Spleen (tissue), 11 donors: Measurements from ENCODE around the gene ZNF438. TPM values are rescaled to one million over a fixed set of nuclear protein-coding genes. Genes with fewer than 3 reads are reported as not detected.

Experiments
- DNase-seq: peaks from one replicate; pipeline ENCODE4 v3.0.0-alpha.2; 2020
- H3K27ac ChIP-seq, 8 donors: fragments of 200-600 bp; sonication (generic) in 7 of 8; 1 replicate in 4 of 8; 2 replicates in 4 of 8; pipeline versions ENCODE4 v1.5.0 to v1.8.0; 2016 to 2021; ENCODE audit warnings: inconsistent platforms in 4 of 8, mild to moderate bottlenecking in 4 of 8, moderate library complexity in 1 of 8
- H3K27me3 ChIP-seq, 7 donors: fragments of 200-600 bp; sonication (generic) in 6 of 7; replicated peaks in 1 of 7; 1 replicate in 4 of 7; 2 replicates in 3 of 7; pipeline versions ENCODE4 v1.5.0 to v1.8.0; 2016 to 2021; ENCODE audit warnings: inconsistent platforms in 3 of 7, mild to moderate bottlenecking in 1 of 7
- H3K36me3 ChIP-seq, 6 donors: fragments of 200-600 bp; sonication (generic) in 5 of 6; 1 replicate in 4 of 6; 2 replicates in 2 of 6; pipeline versions ENCODE4 v1.5.0 to v1.8.0; 2016 to 2021; ENCODE audit warnings: inconsistent platforms in 2 of 6
- H3K4me1 ChIP-seq, 6 donors: fragments of 200-600 bp; sonication (generic) in 5 of 6; 1 replicate in 3 of 6; 2 replicates in 3 of 6; pipeline versions ENCODE4 v1.5.0 to v1.8.0; 2016 to 2021; ENCODE audit warnings: inconsistent platforms in 3 of 6
- H3K4me3 ChIP-seq, 8 donors: fragments of 200-600 bp; sonication (generic) in 7 of 8; 1 replicate in 4 of 8; 2 replicates in 4 of 8; pipeline versions ENCODE4 v1.5.0 to v1.8.0; 2016 to 2021; ENCODE audit warnings: inconsistent platforms in 4 of 8, mild to moderate bottlenecking in 4 of 8, moderate library complexity in 2 of 8
- H3K9me3 ChIP-seq, 8 donors: fragments of 200-600 bp; sonication (generic) in 7 of 8; 1 replicate in 4 of 8; 2 replicates in 4 of 8; pipeline versions ENCODE4 v1.5.0 to v1.8.0; 2016 to 2021; ENCODE audit warnings: inconsistent platforms in 4 of 8
- POLR2A ChIP-seq, 3 donors: fragments of 450-650 bp; IDR thresholded peaks; one replicate each; pipeline ENCODE4 v1.5.1; 2017; ENCODE audit warnings: antibody characterized with exemption in 3 of 3, mild to moderate bottlenecking in 1 of 3
- POLR2AphosphoS5 ChIP-seq, 3 donors: sonication (generic); formaldehyde crosslinking; IDR thresholded peaks; one replicate each; pipeline ENCODE4 v1.5.1; 2017; ENCODE audit warnings: antibody characterized with exemption in 3 of 3
- WGBS, 5 donors: extraction: QIAGEN DNeasy Blood & Tissue Kit in 3 of 5; methylation state at CpG; one replicate each; pipeline versions ENCODE4 v1.1.5 to v1.1.7; 2013 to 2018; 5-methylcytosine and 5-hydroxymethylcytosine counted together
- intact Hi-C: fragments of 100-400 bp; cut with DNase I; formaldehyde crosslinking; loops from one replicate; pipeline ENCODE4 v1.15.0; 2023; ENCODE audit warnings: low total_unique reads
- polyA plus RNA-seq, 3 donors: library from polyadenylated mRNA; stranded (reverse); fragments of 200-250 nt; gene quantifications; one replicate each; pipeline ENCODE4 v1.2.1, GENCODE V29; 2013
- total RNA-seq, 7 donors: library from RNA; depleted of rRNA in 3 of 7; stranded (reverse); fragments of >200 nt in 3 of 7; fragmentation: NEBNext Ultra II Directional in 4 of 7; extraction: Animal tissue kit (Norgen Biotek cat#: 25700) in 4 of 7; gene quantifications; one replicate each; pipeline versions ENCODE4 v1.1.0 to v1.2.1, GENCODE V29; 2016 to 2021
- TF ChIP-seq, protein P1 (sequence below), 11 experiments: fragments of 200-600 bp in 7 of 11; fragments of 450-650 bp in 4 of 11; sonication (generic) in 4 of 11; IDR thresholded peaks in 8 of 11; conservative IDR thresholded peaks in 3 of 11; 1 replicate in 7 of 11; 2 replicates in 4 of 11; pipeline versions ENCODE4 v1.4.0 to v1.8.0; 2016 to 2021; ENCODE audit warnings: antibody characterized with exemption in 11 of 11, inconsistent platforms in 4 of 11, mild to moderate bottlenecking in 1 of 11
- donor health status: healthy with polysubstance abuse.
- donor health status: DM: no; HTN: no; CAD: no; lungs with moderate emphysema.
- donor health status: DM: no; HTN: no; CAD: no.
- donor health status: Bipolar disorder and iron deficiency.
- donor health status: healthy.
- donor health status: DM: no; HTN: no; CAD: no.
- donor health status: DM: yes; HTN: yes; CAD: no.

Gene ZNF438
- total and polyA plus RNA-seq, 10 donors = 4.4 to 23.1 (median 13.9) TPM

DNA sequence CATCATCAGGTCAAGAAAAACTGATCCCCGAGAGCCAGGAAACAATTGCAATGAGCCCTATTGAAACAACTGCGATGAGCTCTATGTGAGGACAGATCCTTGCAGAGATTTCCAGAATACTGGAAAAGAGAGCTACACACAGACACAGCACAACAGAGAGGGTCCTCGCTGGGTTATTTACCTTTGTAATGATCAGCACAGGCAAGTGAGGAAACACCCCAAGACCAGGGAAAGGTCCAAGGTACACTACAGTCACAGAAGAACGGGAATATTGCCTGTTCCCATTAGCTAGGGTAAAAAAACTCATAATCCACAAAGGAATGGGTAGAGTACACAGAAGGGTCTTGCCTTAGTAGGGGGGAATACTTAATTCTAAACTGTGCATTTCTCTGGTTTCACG lies 152.7 kb downstream of the ZNF438 start:
- H3K4me3 ChIP-seq = no peak overlapping the region
- intact Hi-C loops = no loop called here
- no peaks in the 10 kb centered on the region for H3K4me1 ChIP-seq
- H3K27ac ChIP-seq = no peak overlapping the region
- H3K27me3 ChIP-seq = no peaks in the 10 kb centered on the region
- H3K9me3 ChIP-seq = no peaks in the 10 kb centered on the region
- TF ChIP-seq POLR2A (IDR thresholded peaks at IDR 0.05) (no peak), POLR2AphosphoS5 (IDR thresholded peaks at IDR 0.05) (no peak)
- TF ChIP-seq, protein P1, sequence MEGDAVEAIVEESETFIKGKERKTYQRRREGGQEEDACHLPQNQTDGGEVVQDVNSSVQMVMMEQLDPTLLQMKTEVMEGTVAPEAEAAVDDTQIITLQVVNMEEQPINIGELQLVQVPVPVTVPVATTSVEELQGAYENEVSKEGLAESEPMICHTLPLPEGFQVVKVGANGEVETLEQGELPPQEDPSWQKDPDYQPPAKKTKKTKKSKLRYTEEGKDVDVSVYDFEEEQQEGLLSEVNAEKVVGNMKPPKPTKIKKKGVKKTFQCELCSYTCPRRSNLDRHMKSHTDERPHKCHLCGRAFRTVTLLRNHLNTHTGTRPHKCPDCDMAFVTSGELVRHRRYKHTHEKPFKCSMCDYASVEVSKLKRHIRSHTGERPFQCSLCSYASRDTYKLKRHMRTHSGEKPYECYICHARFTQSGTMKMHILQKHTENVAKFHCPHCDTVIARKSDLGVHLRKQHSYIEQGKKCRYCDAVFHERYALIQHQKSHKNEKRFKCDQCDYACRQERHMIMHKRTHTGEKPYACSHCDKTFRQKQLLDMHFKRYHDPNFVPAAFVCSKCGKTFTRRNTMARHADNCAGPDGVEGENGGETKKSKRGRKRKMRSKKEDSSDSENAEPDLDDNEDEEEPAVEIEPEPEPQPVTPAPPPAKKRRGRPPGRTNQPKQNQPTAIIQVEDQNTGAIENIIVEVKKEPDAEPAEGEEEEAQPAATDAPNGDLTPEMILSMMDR (IDR thresholded peaks at IDR 0.05 in 8 of 11, conservative IDR thresholded peaks at IDR 0.05 in 3 of 11) = no peak
- peaks cover 0 to 27% (median 6%) of the 10 kb centered on the region in 6 donors for H3K36me3 ChIP-seq
- WGBS, 5 donors = 90 to 98% (median 93%) methylated on average over 5 of the region's 5 CpGs
- no peak for DNase-seq

DNA sequence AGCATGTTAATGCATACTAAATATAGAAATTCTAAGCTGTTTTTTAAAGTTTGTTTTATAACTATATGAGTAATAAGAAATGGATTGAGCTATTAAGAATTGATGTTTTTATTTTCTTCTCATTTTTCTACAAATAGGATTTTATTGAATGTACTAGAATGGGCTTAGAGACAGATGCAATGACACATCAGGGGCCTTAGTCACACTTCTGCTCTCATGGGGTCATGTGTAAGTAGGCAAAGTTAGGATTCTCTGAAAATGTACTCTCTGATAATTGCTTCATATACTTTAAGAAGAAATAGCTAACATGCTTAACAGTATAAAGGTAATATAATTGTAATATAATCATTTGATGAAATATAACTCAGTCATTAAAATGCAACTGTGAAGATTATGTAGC lies 154.6 kb downstream of the ZNF438 start:
- Histone ChIP-seq H3K27ac (no peak overlapping the region), H3K9me3 (no peaks in the 10 kb centered on the region), H3K36me3 (peaks cover 0 to 30% (median 6%) of the 10 kb centered on the region in 6 donors), H3K4me1 (no peaks in the 10 kb centered on the region), H3K27me3 (no peaks in the 10 kb centered on the region), H3K4me3 (no peak overlapping the region)
- no peak for DNase-seq
- TF ChIP-seq, protein P1 (IDR thresholded peaks at IDR 0.05 in 8 of 11, conservative IDR thresholded peaks at IDR 0.05 in 3 of 11) = no peak
- no peak for TF ChIP-seq POLR2AphosphoS5 (IDR thresholded peaks at IDR 0.05)
- intact Hi-C loops = no loop called here

DNA sequence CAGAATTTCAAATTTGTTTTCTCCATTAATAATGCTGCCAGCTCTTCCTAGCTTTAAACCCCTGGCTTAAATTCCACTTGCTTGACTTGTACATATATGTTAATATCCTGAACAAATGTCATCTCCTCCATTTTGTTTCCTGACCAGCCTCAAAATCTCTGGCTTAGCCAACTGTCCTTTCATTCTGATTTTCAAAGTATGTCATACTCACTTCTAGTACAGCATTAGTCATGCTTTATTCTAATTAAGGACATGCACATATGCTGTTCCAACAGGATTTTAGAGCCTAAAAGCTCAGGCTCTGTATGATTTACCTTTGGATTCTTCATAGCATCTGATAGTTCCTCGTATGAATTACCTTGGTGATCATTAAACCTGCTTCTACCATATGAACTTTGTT lies 158.3 kb downstream of the ZNF438 start:
- no peaks in the 10 kb centered on the region for H3K4me1 ChIP-seq
- no peak for TF ChIP-seq POLR2AphosphoS5 (IDR thresholded peaks at IDR 0.05)
- no peak for TF ChIP-seq POLR2A (IDR thresholded peaks at IDR 0.05)
- TF ChIP-seq, protein P1 (IDR thresholded peaks at IDR 0.05 in 8 of 11, conservative IDR thresholded peaks at IDR 0.05 in 3 of 11) = no peak
- DNase-seq = no peak
- no peaks in the 10 kb centered on the region for H3K9me3 ChIP-seq
- intact Hi-C loops = no loop called here
- WGBS, 5 donors = 89 to 98% (median 95%) methylated on average over 1 of the region's 1 CpG
- H3K36me3 ChIP-seq = peaks cover 0 to 50% (median 6%) of the 10 kb centered on the region in 6 donors
- H3K27me3 ChIP-seq = no peaks in the 10 kb centered on the region
- no peak overlapping the region for H3K27ac ChIP-seq
- H3K4me3 ChIP-seq = no peak overlapping the region

DNA sequence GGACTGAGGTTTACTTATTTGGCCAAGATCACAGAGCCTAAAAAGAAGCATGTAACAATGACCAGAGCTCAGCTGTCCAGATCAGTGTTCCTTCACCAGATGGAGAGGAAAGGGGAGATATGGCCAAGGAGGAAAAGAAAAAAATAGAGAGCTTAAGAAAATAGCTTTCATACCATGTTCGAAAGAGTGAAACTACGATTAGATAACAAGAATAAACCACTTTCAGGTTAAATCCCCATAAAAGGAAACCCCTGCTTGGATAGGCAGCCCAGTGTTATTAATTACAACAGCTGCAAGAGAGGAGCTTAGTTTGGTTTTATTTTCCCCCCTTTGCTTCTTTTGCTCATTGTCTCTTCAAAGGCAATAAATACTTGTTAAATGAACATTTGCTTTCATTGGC lies 160.8 kb downstream of the ZNF438 start:
- WGBS, 5 donors = 84 to 91% (median 87%) methylated on average over 2 of the region's 2 CpGs
- Histone ChIP-seq H3K4me3 (no peak overlapping the region), H3K27me3 (no peaks in the 10 kb centered on the region), H3K27ac (no peak overlapping the region), H3K4me1 (no peaks in the 10 kb centered on the region), H3K36me3 (peaks cover 0 to 42% (median 3%) of the 10 kb centered on the region in 6 donors), H3K9me3 (no peaks in the 10 kb centered on the region)
- intact Hi-C loops = no loop called here
- TF ChIP-seq, protein P1 (IDR thresholded peaks at IDR 0.05 in 8 of 11, conservative IDR thresholded peaks at IDR 0.05 in 3 of 11) = no peak
- no peak for TF ChIP-seq POLR2A (IDR thresholded peaks at IDR 0.05)
- TF ChIP-seq POLR2AphosphoS5 (IDR thresholded peaks at IDR 0.05) = no peak
- no peak for DNase-seq
